Measurements from ENCODE around the gene WRAP73. TPM values are rescaled to one million over a fixed set of nuclear protein-coding genes. Genes with fewer than 3 reads are reported as not detected.

Gene WRAP73
- total RNA-seq, 1 donor: 28.0 TPM

DNA sequence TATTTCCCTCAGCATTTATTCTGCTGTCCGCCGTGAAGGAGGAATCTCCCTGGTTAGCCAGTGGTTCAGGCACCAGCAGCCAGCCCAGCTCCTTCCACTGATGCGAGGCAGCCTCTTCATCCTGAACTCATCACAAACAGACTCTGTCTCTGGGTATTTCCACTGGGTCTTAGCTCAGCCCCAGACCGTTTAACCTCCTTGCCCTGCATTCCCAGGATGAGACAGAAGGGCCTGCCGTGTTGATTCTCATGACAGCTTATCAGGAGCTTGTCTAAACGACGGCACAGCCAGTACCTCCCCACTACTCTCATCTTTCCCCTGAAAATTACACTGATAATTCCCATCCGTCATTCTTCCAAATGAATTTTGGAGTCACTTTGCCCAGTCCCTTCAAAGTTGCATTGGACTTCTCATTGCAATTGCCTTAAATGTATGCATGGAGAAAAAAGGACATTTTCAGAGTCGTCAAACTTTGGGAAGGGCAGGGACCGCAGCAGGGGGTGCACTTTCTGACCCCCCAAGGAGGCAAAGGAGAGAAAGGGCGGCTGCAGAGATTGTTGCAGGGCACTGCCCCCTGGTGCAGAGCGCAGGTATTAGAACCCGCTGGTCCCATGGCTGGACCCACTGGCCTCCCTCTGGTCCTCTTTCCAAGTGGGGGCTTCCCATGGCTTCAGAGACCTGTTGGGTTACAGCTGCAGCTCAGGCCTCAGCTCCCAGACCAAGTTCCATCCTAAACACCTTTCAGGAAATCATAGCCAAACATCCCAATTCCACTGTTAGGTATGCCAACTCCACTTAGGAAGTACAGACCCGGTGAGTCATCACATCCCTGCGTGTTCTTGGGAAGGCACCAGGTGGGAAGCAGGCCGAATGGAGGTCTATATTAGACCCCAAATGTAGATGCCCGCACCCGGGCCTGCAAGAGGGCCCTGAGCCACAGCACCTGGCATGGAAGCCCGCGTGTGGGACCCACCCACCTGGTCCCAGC, 34.9 kb downstream of the WRAP73 start:
- peak in 2 of 3 donors; percentile 31 to 41 for DNase-seq (ENCODE audit: low read depth in 2 of 3, low spot score in 2 of 3)

DNA sequence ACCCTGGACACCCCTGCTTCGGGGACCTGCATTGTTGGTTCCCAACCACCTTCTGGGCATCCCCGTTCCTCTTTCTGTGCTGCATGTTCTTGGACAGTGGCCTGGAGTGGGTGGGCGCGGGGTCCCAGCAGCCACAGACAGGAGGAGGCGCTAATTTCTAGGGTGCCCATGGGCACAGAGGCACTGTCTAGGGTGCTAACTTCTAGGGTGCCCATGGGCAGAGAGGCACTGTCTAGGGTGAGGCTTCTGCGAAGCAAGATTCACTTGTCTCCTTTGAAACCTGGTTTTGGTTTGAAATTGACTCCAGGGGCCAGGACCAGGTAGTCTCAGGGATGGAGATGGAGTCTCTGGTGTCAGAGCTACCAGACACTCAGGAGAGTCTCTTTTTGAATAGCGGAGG, 37.8 kb downstream of the WRAP73 start:
- no peak for DNase-seq (ENCODE audit: low read depth in 2 of 3, low spot score in 2 of 3)

DNA sequence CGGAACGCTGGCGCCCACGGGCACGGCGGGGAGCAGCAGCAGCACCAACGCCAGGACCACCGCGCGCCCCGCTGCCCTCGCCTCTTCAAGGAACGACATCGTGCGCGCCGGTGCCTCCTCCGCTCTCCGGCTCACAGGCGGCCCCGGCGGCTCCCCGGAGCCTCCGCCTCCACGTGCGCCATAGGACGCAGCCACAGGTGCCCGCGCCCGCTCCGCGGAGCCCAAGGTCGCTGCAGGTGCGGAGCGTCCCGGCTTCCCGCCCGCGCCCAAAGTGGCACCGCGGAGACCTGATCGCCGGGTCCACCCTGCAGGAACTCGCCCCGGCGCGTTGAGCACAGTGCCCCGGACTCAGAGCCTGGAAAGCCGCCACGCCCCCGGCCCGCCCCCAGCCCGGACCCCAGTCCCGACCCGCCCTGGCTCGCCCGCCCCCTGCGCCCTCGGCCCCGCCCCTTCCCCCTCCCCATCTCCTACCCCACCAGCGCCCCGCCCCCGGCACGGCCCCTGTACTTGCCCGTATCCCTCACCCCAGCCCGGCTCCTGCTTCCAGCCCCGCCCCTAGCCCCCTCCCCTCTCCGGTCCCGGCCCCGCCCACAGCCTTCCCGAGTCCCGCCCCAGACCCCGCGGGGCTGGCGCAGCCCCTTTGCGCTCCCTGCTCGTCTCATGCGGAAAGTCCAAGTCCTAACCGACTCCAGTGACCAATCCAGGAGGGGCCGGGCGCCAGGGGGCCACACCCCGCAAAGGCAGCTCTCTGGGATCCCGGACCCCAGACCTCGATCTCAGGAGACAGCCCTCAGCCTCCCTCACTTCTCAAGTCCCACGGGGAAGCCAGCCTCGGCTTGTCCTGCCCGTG, 38.5 kb downstream of the WRAP73 start, which contains the start of gene MEGF6:
MEGF6 (minus strand) TSS at position 339 of the 850 bp plus-strand sequence; CDS start at position 99, 240 bp downstream.
- peak in 2 of 3 donors; percentile 67 to 77 for DNase-seq (ENCODE audit: low read depth in 2 of 3, low spot score in 2 of 3)

DNA sequence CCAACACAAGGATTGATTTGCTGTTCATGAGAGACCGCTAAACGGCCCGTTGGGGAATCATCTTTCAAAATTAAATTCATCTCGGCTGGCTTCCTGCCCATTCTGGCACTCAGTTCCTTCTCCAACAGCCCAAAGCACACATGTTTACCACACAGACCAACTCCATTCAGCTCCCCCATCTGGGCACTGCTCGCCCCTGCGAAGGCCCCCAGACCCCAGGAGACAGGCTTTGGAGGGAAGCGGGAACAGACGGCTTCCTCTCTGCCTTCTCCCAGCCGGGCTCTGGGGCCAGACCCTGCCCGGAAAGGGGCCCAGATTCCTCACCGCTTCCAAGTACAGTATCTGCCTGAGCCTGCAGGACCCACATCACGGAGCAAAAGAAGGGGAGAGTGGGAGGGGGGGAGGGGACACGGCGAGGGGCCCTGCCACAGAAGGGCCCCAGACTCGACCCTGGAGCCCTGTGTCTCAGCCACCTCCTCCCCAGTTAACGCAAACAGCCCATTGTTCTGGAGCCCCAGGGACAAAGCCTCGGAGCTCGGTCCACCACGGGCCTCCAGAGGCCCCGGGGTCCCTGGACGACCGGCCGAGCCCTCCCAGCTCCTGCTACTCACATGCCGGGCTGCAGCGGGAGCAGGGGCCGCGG, 39.3 kb downstream of the WRAP73 start:
- DNase-seq (ENCODE audit: low read depth in 2 of 3, low spot score in 2 of 3): peak in 2 of 3 donors; percentile 49 to 73

DNA sequence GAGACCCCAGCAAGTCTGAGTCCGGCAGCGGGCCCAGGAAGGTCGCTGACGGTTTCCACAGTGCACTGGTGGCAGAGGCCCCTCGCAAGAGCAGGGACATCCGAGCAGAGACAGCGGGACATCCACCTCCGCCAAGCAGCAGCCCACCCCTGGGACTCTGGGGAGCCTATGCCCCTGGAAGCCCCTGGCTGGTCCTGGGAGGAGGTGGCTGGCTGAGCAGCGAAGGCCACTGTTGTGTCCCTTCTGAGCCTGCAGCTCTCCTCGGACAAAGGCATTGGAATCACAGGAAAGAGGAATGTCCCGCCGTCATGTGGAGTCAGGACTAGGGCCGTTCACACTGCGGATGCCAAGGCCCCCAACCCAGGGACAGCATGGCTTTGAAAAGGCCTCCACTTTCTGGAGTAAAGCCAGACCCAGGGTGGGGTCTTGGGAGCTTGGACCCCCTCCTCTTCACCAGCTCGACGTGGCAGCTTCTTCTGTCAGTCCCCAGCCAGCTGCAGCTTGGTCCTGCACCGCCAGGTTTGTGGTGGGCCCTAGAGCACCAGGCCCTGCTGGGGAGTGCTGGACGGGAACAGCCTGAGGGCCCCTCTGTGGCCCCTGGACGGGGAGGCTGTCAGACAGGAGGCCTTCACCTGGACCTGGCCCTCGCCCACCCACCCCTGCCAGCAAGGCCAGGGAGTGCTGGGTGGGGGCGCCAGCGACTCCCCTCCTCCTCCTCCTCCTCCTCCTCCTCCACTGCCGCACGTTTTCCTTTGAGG, 40.0 kb downstream of the WRAP73 start:
- DNase-seq (ENCODE audit: low read depth in 2 of 3, low spot score in 2 of 3): no peak

DNA sequence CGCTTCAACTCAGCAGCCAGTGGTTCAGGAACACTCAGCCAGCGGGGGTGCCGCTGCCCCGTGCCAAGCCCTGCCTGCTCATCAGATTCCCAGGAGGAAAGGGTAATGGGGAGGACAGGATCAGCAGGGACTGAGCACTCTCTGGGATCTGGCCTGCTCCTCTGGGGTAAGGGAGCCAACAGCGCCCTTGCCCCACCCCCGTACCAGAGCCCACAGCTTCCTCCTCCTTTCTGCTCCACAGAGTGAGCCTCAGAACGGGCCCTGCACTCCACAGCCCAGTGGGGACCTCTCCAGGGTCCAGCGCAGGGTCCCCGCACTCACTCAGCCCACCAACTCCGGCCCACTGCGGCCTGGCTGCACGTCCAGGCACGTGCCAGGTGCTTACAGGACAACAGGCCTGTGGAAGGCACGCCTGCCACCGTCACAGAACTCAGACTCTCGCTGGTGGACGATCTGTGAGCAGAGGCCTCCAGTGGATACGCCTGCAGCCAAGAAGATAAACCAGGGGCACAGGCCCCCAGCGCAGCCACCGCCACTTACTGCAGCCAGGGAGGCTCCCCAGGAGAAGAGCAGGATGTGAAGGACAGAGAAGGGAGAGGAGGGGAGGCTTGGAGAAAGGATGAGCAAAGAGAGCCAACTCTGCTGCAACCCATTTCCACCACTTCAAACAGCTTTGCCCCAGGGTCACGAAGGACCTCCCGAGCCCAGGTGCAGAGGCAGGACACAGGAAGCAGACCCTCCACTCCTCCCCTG, 40.7 kb downstream of the WRAP73 start:
- DNase-seq (ENCODE audit: low read depth in 2 of 3, low spot score in 2 of 3): peak in 1 of 3 donors; percentile 27

DNA sequence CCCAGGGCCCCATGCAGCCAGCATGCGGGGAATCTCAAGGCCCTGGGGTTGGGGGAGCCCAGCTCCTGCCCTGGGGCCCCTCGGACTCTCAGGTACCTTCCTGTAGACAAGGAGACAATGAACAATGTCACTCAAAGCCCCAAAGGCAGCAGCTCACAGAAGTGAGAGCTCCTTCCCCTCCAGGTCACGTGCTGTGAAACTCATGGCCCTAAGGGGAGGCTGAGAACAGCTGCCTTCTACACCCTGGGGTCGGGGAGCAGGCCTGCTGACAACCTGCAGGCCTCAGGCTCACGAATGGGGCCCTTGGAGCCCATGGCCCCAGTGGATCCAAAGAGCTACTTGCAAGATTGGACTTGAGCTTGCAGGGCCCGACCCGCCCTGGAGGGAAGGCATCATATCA, 41.7 kb downstream of the WRAP73 start:
- DNase-seq (ENCODE audit: low read depth in 2 of 3, low spot score in 2 of 3): no peak

DNA sequence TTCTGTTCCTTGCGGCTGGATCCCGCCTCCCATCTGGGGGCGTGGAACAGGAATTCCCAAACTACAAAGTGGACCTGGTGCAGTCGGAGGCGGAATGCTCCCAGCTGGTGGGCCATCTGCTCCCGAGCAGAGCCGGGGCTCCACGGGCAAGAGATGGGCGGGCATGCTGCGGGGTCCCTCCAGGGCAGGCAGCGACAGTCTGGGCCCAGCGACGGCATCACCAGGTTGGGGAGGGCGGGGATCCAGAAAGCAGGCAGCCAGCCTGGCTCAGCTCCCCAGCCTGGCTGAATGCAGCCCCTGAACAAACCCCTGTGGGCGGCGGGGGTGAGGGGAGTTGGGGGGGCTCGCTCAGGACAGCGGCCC, 42.2 kb downstream of the WRAP73 start:
- no peak for DNase-seq (ENCODE audit: low read depth in 2 of 3, low spot score in 2 of 3)

DNA sequence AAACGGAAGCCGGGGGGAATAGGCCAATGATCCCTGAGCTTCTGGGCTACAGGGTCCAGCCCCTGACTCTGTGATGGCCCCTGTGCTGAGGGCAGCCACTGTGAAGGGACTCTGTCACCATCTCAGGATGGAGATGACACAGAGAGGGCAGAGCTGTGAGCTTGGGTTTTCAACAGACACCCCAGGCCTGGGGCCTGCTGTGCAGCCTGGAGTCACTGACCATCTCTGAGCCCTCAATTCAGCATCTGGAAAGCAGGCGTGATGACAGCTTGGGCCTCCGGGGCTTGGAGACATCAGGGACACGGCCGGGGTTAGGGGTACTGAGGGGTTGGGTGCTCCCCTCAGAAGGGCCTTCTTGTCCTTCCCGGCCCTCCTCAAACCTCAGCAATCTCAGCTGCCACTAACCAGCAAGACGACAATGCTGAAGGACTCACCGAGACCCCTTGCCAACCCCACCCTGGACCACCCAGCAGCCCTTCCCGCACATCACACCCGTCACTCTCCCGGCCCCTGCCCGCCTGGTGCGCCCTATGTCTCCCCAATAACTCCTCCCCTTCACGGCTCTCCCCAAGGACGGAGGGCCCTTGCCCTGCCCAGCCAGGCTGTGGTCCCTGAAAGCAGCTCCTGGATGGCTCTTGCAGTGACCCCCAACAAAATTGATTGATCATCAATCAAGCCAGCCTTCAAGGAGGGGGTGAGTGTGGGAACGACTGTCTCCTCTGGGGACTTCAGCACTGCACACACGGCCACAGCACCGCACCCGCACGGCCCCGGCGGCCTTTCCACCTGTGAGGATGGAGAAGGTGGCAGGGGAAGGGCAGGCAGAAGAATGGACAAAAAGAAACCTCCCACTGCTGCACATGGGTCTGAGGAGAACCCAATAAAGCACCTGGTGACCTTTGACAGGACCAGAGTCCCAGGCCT, 42.9 kb downstream of the WRAP73 start:
- DNase-seq (ENCODE audit: low read depth in 2 of 3, low spot score in 2 of 3): no peak

DNA sequence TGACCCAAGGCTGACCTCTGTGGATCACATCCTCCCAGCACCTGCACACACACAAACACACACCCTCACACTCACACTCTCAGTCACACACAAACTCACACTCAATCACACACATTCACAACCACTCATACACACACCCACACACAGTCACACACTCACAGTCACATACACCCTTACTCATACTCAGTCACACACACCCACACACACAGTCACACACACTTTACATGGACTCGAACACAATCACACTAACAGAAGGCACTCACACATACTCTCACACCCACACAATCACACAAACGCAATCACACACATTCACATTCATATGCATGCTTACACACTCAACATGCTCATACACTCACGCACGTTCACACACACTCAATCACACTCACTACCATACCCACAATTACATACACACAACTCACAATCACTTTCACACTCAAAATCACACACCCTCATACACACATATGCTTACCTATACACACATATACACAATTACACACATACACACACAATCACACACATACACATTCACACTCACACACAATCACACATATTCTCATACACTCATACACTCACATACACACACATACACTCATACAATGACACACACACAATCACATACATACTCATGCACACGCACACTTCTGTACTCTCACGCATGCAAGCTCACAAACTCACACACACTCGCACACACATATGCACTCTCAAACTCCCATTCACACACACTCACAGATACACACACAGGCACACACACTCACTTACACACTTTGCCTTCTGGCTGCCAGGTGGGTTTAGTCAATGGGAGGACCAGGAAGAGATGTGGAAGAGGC, 44.7 kb downstream of the WRAP73 start:
- DNase-seq (ENCODE audit: low read depth in 2 of 3, low spot score in 2 of 3): no peak

DNA sequence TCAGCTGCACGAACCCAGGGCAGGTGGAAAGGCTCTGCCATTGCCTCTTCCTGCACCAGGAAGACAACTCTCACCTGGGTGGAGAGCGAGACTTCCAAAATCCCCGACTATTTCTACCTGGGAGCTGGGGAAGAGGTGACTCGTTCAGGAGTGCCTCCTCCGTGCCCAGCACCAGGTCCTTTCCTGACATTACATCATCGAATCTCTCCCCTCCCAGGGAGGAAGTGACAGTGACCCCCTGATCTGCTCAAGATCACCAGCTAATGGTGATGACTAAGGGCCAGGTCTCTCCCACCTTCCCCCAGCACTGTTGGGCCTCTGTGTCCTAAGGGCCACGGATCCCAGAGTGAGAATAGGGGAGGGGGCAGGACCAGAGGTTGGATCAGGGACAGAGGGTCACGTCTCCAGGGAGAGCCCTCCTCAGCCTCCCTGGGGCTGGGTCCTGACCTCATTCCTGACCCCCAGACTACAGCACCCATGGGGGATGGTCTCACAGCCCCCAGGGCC, 45.4 kb downstream of the WRAP73 start:
- DNase-seq (ENCODE audit: low read depth in 2 of 3, low spot score in 2 of 3): no peak

DNA sequence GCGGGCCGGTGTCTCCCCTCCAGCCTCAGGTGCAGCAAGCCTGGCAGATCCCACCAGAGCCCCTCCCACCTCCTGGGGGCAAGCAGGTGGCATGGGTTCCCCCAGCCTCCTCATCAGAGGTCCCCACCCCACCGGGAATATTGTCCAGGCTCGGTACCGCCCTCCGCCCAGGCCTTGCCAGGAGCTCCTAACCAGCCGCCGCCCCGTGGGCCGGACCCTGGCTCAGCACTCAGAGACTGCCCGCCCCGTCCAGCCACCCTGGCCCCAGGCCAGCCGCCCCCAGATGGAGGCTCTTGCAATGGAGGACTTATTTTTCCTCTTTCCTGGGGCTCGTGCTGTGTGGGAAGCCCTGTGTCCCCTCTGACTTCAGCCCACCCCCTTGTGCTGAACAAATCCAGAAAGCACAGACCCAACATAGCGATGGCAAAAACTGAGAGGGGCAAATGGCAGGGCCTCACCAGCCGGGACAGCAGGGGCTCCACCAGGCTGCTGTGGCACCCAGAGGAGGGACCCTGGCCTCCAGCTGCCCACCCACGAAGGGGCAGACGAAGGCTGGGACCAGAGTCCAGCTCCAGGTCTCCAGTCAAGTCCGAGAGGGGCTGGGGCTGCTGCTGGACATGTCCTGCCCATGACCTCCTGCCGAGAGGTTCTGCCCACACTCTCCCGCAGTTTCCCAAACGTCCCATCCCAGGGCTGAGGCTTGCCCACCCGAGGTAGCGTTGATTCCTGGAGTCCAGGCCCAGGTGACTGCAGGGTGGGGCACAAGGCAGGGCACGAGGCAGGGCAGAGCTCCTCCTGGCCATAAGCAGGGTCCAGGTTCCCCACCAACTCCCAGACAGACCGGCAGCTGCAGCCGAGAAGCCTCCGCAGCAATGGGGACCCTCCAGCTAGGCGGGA, 46.1 kb downstream of the WRAP73 start:
- DNase-seq (ENCODE audit: low read depth in 2 of 3, low spot score in 2 of 3): no peak

DNA sequence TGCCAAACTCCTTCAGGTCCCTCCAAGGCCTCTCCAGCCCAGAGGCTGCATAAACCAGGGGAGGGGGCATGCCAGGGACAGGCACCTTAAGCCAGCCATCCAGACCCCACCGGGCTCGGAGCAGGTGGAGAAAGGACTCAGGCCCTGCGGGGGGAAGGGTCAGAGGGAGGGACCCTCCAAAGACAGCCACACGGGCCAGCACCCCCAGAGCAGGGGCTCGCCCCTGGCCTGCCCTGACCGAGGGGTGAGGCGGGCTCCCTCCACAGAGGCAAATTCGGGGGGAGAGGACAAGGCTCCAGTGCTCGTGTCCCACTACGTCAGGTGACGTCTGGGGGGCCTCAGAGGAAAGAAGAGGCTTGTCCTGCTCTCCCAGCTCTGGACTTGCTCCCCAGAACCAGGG, 46.7 kb downstream of the WRAP73 start:
- DNase-seq (ENCODE audit: low read depth in 2 of 3, low spot score in 2 of 3): no peak

DNA sequence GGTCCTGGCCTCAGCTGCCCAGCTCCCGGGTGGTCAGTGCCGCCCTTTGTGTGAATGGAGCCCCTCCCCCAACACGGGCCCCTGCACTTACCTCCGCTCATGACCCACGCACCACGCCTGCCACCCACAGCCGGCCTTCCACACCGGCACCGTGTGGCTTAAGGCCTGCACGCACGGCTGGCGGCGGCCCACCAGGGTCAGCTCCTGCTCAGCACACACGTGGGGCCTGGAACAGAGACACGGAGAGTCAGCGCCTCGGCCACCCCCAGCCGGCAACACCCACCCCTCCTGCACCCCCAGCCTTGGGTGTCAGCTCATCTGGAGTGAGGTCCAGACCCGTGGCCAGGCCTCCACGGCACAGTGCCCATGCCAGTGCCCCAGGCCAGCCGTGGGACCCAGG, 47.5 kb downstream of the WRAP73 start:
- DNase-seq (ENCODE audit: low read depth in 2 of 3, low spot score in 2 of 3): no peak

DNA sequence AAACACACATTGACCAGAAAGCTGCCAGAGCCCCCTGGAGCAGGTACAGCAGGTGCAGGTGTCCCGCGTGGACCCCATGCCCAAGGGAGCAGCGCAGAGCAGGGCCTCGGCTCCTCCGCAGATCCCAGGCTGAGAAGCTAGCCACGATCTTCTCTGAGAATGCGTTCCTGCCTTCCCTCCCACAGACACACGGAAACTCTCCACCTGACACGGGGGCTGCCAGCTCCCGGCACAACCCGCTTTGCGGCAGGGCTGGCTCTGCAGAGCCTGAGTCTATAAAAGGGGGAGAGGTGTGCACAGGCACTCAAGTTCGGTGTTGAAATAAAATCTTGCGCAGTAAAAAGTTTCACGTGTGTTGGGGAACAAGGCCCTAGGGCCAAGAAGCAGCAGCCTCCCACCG, 48.2 kb downstream of the WRAP73 start:
- DNase-seq (ENCODE audit: low read depth in 2 of 3, low spot score in 2 of 3): no peak

DNA sequence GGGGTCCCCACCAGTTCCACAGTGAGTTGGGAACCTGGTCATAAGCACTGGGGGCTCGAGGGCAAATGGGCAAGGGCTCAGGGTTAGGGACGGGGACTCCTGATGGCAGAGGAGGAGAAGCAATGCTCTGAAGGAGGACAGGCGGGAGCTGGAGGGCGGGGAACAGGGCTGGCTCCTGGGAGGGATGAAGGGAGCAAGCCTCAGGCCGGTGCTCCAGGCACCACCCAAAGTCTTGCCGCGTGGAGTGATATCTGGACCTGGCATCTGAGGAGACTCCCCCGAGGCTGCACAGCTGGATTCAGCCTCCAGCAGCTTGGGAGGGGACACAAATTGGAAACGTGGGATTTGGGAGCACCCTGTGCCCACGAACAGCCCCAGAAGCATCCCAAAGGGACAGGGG, 49.5 kb downstream of the WRAP73 start:
- DNase-seq (ENCODE audit: low read depth in 2 of 3, low spot score in 2 of 3): no peak

All from hematopoietic multipotent progenitor cell (in vitro differentiated cells).